Frontal cortex (tissue), 1 donor: ENCODE results near the gene N4BP3. TPM values are rescaled to one million over a fixed set of nuclear protein-coding genes. Genes with fewer than 3 reads are reported as not detected.

Experiments used
- total RNA-seq: library from RNA; depleted of rRNA; stranded (reverse); fragments of >200 nt; gene quantifications from one replicate; pipeline ENCODE4 v1.2.3, GENCODE V29; 2014

The N4BP3 gene
- total RNA-seq, 1 donor from 2014 or later = 4.1 TPM

Other genes starting within 250 kb of the N4BP3 start
- not detected for gene PROP1, start 117.3 kb upstream of the N4BP3 start, total RNA-seq
- gene RMND5B, start 17.5 kb downstream of the N4BP3 start, total RNA-seq = 20.8 TPM
- gene NHP2, start 40.4 kb downstream of the N4BP3 start, total RNA-seq = 75.8 TPM
- gene GMCL2, start 73.8 kb downstream of the N4BP3 start, total RNA-seq = not detected
- 49.7 TPM for gene HNRNPAB, start 91.0 kb downstream of the N4BP3 start, total RNA-seq
- 9.0 TPM for gene PHYKPL, start 119.3 kb downstream of the N4BP3 start, total RNA-seq